ENCODE measurements around the gene GAN.
"Not testable (repeated sequence)": the region's sequence is repeated elsewhere in the genome, so short reads cannot be mapped to it uniquely, and the experiment has no call there.

Gene GAN

GRCh38 chr16:81310045-81310644, 4.6 kb upstream of the GAN start:
- FAIRE-seq: no peak

- no peak for FAIRE-seq
Measured at GRCh38 chr16:81311762-81312161, 3.0 kb upstream of the GAN start.

- FAIRE-seq: no peak
Measured at GRCh38 chr16:81313701-81314602, 810 bp upstream of the GAN start.

GRCh38 chr16:81315271-81316175, 761 bp downstream of the GAN start:
- no peak for FAIRE-seq

GRCh38 chr16:81316176-81316496, 1.4 kb downstream of the GAN start:
- FAIRE-seq: no peak

- no peak for FAIRE-seq
Measured at GRCh38 chr16:81318711-81319110, 3.9 kb downstream of the GAN start.

- no peak for FAIRE-seq
Measured at GRCh38 chr16:81319221-81319912, 4.6 kb downstream of the GAN start.

GRCh38 chr16:81321039-81321438, 6.3 kb downstream of the GAN start:
- FAIRE-seq: no peak

GRCh38 chr16:81321536-81321935, 6.8 kb downstream of the GAN start:
- FAIRE-seq: no peak

- no peak for FAIRE-seq
Measured at GRCh38 chr16:81324808-81325207, 10.0 kb downstream of the GAN start.

GRCh38 chr16:81327011-81327410, 12.2 kb downstream of the GAN start:
- no peak for FAIRE-seq

- no peak for FAIRE-seq
Measured at GRCh38 chr16:81327447-81328196, 12.9 kb downstream of the GAN start.

- FAIRE-seq: no peak
Measured at GRCh38 chr16:81329947-81330346, 15.2 kb downstream of the GAN start.

- FAIRE-seq: no peak
Measured at GRCh38 chr16:81333356-81333755, 18.6 kb downstream of the GAN start.

- no peak for FAIRE-seq
Measured at GRCh38 chr16:81335669-81336068, 20.9 kb downstream of the GAN start.

- FAIRE-seq: no peak
Measured at GRCh38 chr16:81337097-81337496, 22.3 kb downstream of the GAN start.

GRCh38 chr16:81345172-81345571, 30.4 kb downstream of the GAN start:
- not testable (repeated sequence) for FAIRE-seq

- FAIRE-seq: no peak
Measured at GRCh38 chr16:81347425-81347824, 32.7 kb downstream of the GAN start.

GRCh38 chr16:81349608-81350305, 35.0 kb downstream of the GAN start:
- no peak for FAIRE-seq

GRCh38 chr16:81350306-81350615, 35.5 kb downstream of the GAN start:
- FAIRE-seq: no peak

- no peak for FAIRE-seq
Measured at GRCh38 chr16:81353895-81354294, 39.1 kb downstream of the GAN start.

All from colon (tissue), 2 donors.